Hippocampal formation (tissue), 2 donors: ENCODE data around the gene HELQ.
"Not testable (repeated sequence)": the region's sequence is repeated elsewhere in the genome, so short reads cannot be mapped to it uniquely, and the experiment has no call there.

Experiments
- DNase-seq, 2 donors: peaks; one replicate each; lab custom pipeline; 2025; lab: John Stamatoyannopoulos, UW

HELQ gene

DNA sequence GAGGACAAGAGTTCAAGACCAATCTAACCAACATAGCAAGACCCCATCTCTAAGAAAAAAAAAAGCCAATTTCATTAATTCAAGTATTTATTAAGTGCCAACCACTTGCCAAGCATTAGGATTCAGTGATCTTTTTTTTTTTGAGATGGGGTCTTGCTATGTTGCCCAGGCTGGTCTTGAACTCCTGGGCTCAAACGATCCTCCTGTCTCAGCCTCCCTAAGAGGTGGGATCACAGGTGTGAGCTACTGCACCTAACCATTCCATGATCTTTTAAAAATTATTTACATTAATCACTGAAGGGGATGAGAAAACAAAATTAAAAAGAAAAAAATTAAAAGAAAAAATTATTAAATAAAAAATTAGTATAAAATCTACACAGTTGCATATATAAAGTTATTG lies 24.4 kb downstream of the HELQ start:
- no peak for DNase-seq

- no peak for DNase-seq
Measured at GRCh38 chr4:83418211-83418610, 37.4 kb downstream of the HELQ start.

DNA sequence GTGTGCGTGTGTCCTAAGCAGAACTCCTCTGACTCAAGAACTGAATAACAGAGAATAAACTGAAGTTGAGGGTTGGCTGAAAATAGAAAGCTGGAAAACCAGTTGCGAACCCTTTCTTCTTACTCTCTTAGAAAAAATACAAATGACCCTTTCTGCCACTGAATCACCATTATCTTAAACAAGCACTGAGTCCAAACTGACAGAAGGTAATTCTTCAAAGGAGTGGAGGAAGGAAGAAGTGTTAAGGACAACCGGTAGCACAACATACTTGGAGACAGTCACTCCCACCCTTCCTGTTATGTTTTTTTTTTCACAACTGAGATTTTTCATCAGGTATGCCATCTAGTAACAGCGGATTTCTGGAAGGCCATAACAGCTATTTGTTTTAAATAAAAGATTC lies 38.1 kb downstream of the HELQ start:
- no peak for DNase-seq

DNA sequence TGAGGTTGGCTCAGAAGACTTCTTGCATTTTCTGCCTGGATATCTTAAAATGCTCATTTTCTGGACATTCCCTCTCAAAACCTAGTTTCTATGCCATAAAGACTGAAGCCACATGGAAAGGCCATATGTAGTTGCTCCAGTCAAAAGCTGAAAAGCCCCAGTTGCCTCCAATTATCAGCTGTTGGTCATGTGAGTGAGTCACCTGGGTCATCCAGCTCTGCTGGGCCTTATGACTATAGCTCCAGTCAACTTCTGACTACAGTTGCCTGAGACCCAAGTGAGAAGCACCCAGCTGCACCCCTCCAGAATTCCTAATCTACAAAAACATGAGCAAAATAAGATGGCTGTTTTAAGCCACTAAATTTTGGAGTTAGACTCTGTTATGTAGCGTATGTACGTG lies 41.9 kb downstream of the HELQ start:
- no peak for DNase-seq

DNA sequence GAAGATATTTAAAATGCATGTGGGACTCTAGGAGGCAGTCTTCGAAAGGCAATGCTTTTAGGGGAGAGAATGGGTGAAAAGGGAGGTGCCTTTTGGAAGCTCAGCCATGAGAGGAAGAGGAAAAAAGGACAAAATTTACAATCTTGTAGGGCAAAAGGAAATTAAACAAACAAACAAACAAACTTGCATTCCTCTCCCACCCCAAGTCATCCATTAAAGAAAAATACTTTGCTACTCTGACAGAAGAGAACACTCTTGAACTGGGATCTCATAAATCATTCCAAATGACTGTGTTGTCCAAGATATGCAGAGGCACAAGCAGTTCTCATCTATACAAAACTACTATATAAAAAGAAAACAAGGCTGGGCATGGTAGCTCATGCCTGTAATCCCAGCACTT lies 46.7 kb downstream of the HELQ start:
- DNase-seq = no peak

- no peak for DNase-seq
Measured at GRCh38 chr4:83405844-83406816, 49.5 kb downstream of the HELQ start.

GRCh38 chr4:83398158-83398557 lies 57.5 kb downstream of the HELQ start:
- not testable (repeated sequence) for DNase-seq

- no peak for DNase-seq
Measured at GRCh38 chr4:83393908-83394307, 61.7 kb downstream of the HELQ start.

DNA sequence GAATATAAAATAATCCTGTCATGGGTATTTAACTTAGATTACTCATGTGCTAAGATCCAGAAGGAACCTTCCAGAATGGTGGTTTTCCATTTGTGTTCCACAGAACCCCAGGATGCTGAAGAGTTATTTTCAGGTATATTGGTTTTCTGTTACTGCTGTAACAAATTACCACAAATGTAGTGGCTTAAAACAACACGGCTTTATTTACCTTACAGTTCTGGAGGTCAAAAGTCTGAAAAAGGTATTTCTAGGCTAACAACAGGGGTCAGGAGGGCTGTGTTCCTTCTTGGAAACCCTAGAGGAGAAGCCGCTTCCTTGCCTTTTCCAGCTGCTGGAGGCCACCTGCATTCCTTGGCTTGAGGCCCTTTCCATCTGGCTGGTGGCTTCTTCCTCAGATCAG lies 63.1 kb downstream of the HELQ start:
- no peak for DNase-seq

DNA sequence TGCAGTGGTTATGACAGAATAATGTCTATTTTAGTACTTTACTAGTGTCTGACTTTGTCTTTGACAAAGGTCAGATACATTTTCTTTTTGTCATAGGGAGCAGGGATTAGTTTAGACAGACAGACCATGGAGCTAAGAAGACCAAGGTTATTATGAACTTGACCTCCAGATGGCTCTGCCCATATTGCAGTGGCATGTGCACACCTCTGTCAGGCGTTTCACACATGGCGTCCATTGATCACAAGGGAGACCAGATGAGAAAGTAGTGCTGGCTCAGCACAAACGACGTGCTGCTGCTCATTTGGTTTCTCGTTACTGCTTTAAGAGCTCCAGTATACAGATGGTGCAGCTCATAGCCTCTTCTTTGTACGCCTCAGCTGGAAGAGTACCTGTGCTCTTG lies 64.7 kb downstream of the HELQ start:
- DNase-seq = no peak

- no peak for DNase-seq
Measured at GRCh38 chr4:83389756-83390505, 65.7 kb downstream of the HELQ start.

GRCh38 chr4:83389037-83389720 lies 66.4 kb downstream of the HELQ start:
- no peak for DNase-seq

DNA sequence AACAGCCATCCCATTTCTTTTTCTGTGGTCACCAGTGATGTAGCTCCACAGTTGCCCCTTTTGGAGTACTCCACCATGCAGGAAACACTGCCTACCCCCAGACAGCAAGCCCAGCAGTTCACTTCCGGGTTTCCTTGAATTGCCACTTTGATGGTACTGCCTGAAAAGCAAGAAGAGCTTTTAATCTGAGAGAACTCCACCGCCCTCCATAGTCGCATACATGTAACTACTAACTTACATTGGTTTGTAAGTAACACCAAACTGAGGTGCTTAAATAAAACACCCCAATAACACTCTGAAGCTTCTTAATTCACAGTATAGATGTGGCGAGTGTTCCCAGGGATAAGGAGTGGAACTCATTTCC lies 67.3 kb downstream of the HELQ start:
- DNase-seq = no peak

GRCh38 chr4:83387476-83388312 lies 67.9 kb downstream of the HELQ start:
- no peak for DNase-seq

- DNase-seq = no peak
Measured at GRCh38 chr4:83387012-83387411, 68.6 kb downstream of the HELQ start.

DNA sequence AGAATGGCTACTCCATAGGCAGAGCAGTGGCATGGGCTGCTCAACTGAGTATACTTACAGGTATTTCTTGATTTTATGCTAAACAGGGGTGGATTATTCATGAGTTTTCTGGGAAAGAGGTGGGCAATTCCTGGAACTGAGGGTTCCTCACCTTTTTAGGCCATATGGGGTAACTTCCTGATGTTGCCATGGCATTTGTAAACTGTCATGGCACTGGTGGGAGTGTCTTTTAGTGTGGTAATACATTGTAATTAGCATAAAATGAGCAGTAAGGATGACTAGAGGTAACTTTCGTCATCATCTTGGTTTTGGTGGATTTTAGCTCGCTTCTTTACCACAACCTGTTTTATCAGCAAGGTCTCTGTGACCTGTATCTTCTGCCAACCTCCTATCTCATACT lies 72.8 kb downstream of the HELQ start:
- no peak for DNase-seq

- DNase-seq = no peak
Measured at GRCh38 chr4:83381173-83381572, 74.5 kb downstream of the HELQ start.

- DNase-seq = no peak
Measured at GRCh38 chr4:83378419-83378818, 77.2 kb downstream of the HELQ start.

- no peak for DNase-seq
Measured at GRCh38 chr4:83372931-83373330, 82.7 kb downstream of the HELQ start.

DNA sequence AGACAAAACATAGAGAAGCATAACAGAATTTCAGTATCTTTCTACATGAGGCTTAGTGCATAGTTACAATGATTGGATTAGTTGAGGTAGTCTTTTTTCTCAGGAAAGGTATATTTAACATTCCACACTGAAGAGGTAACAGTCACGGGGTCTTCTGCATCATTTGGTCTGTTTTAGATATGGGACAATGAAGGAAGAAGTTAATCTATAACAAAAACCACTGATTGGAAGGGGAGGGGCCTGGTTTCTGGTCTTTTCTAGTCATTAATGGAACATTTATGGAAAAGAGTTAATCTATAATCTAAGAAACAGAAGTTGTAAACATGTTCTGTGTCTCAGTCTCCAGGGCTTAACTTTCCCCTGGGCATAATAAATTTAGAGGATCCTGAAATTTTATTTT lies 83.7 kb downstream of the HELQ start:
- no peak for DNase-seq

DNA sequence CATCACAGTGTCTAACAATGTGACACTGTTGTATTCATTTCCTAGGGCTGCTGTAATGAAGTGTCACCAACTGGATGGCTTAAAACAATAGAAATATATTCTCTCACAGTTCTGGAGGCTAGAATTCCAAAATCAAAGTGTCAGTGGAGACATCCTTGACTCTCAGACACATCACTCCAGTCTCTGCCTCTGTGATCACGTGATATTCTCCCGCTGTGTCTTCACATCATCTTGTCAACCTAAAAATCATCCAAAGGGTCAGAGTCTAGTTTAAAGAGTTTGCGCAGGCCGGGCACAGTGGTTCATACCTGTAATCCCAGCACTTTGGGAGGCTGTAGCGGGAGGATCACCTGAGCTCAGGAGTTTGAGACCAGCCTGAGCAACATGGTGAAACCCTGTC lies 84.4 kb downstream of the HELQ start:
- no peak for DNase-seq

GRCh38 chr4:83370640-83370906 lies 85.0 kb downstream of the HELQ start:
- no peak for DNase-seq
